ENCODE measurements around the gene LDB2. TPM values are rescaled to one million over a fixed set of nuclear protein-coding genes. Genes with fewer than 3 reads are reported as not detected.

LDB2 gene
- total RNA-seq, 2 donors from 2014 or later, result 3.2 to 7.9 TPM

GRCh38 chr4:16684935-16685334, 213.5 kb downstream of the LDB2 start:
- intact Hi-C loops (cut with DNase I), result no loop called here
- Histone ChIP-seq H3K27me3 (no peaks in the 10 kb centered on the region), H3K27ac (no peak overlapping the region), H3K9me3 (no peaks in the 10 kb centered on the region), H3K4me3 (no peak overlapping the region), H3K4me1 (no peaks in the 10 kb centered on the region), H3K36me3 (no peaks in the 10 kb centered on the region), H3K9ac (ENCODE audit: low read depth in 2 of 2, low read length in 2 of 2) (no peak overlapping the region)
- TF ChIP-seq CTCF (IDR thresholded peaks at IDR 0.05), result no peak
- DNase-seq, result no peak

GRCh38 chr4:16684097-16684496, 214.3 kb downstream of the LDB2 start:
- Histone ChIP-seq H3K27ac (no peak overlapping the region), H3K4me3 (no peak overlapping the region), H3K36me3 (no peaks in the 10 kb centered on the region), H3K9me3 (no peaks in the 10 kb centered on the region), H3K9ac (ENCODE audit: low read depth in 2 of 2, low read length in 2 of 2) (no peak overlapping the region), H3K27me3 (no peaks in the 10 kb centered on the region), H3K4me1 (no peaks in the 10 kb centered on the region)
- DNase-seq, result no peak
- TF ChIP-seq CTCF (IDR thresholded peaks at IDR 0.05), result no peak
- intact Hi-C loops (cut with DNase I), result no loop called here

GRCh38 chr4:16682975-16683374, 215.5 kb downstream of the LDB2 start:
- no peak for DNase-seq
- no peaks in the 10 kb centered on the region for H3K9me3 ChIP-seq
- no peaks in the 10 kb centered on the region for H3K27me3 ChIP-seq
- H3K9ac ChIP-seq (ENCODE audit: low read depth in 2 of 2, low read length in 2 of 2), result no peak overlapping the region
- H3K4me1 ChIP-seq, result no peaks in the 10 kb centered on the region
- H3K27ac ChIP-seq, result no peak overlapping the region
- no peak for TF ChIP-seq CTCF (IDR thresholded peaks at IDR 0.05)
- H3K4me3 ChIP-seq, result no peak overlapping the region
- intact Hi-C loops (cut with DNase I), result no loop called here
- no peaks in the 10 kb centered on the region for H3K36me3 ChIP-seq

GRCh38 chr4:16677001-16677944, 221.2 kb downstream of the LDB2 start:
- Histone ChIP-seq H3K4me3 (no peak overlapping the region), H3K4me1 (no peaks in the 10 kb centered on the region), H3K9me3 (no peaks in the 10 kb centered on the region), H3K9ac (ENCODE audit: low read depth in 2 of 2, low read length in 2 of 2) (no peak overlapping the region), H3K36me3 (no peaks in the 10 kb centered on the region), H3K27me3 (no peaks in the 10 kb centered on the region), H3K27ac (no peak overlapping the region)
- TF ChIP-seq CTCF (IDR thresholded peaks at IDR 0.05), result no peak
- intact Hi-C loops (cut with DNase I), result no loop called here
- no peak for DNase-seq

GRCh38 chr4:16676230-16676770, 222.1 kb downstream of the LDB2 start:
- TF ChIP-seq CTCF (IDR thresholded peaks at IDR 0.05), result no peak
- Histone ChIP-seq H3K4me3 (no peak overlapping the region), H3K9me3 (no peaks in the 10 kb centered on the region), H3K27me3 (no peaks in the 10 kb centered on the region), H3K9ac (ENCODE audit: low read depth in 2 of 2, low read length in 2 of 2) (no peak overlapping the region), H3K27ac (no peak overlapping the region), H3K4me1 (no peaks in the 10 kb centered on the region), H3K36me3 (no peaks in the 10 kb centered on the region)
- intact Hi-C loops (cut with DNase I), result no loop called here
- DNase-seq, result no peak

Measured in colonic mucosa (tissue), 4 donors.